SK-N-SH (cell line): Measurements from ENCODE around the gene MS4A15. TPM values are rescaled to one million over a fixed set of nuclear protein-coding genes. Genes with fewer than 3 reads are reported as not detected.

Experiments used
- CTCF ChIA-PET: fragments of 300-600, 350-600 bp; formaldehyde crosslinking; extraction: SDS; loops from one replicate; lab custom pipeline; 2021; lab: Yijun Ruan, JAX
- POLR2A ChIA-PET: fragments of 350-600 bp; sonication (Branson Sonifier 250); formaldehyde crosslinking; extraction: SDS; loops from one replicate; lab custom pipeline; 2020; ENCODE audit warnings: antibody characterized with exemption, inconsistent platforms; lab: Yijun Ruan, JAX
- DNase-seq: peaks from one replicate; pipeline ENCODE4 v3.0.0; 2012
- H2AFZ ChIP-seq: fragments of 200-600 bp; sonication (generic); 2 replicates; pipeline ENCODE4 v1.8.1; 2016; ENCODE audit warnings: antibody characterized with exemption, mild to moderate bottlenecking, low read depth
- H3F3A ChIP-seq: fragments of 200-600 bp; sonication (generic); replicated peaks from 2 replicates; pipeline ENCODE3; 2016; ENCODE audit warnings: antibody characterized with exemption, mild to moderate bottlenecking; ENCODE audit not compliant: insufficient read depth
- H3K27ac ChIP-seq, 2 experiments: fragments of 200-500 bp in 1 of 2; fragments of 200-600 bp in 1 of 2; sonication (Bioruptor generic) in 1 of 2; sonication (generic), shearing (Covaris generic) in 1 of 2; 2 replicates each; pipeline versions ENCODE4 v1.5.1 to v1.6.1; 2014 to 2016; ENCODE audit warnings: low read depth in 2 of 2, inconsistent platforms in 1 of 2, low read length in 1 of 2, mild to moderate bottlenecking in 1 of 2, mixed read lengths in 1 of 2
- H3K27me3 ChIP-seq: fragments of 200-600 bp; sonication (generic), shearing (Covaris generic); 2 replicates; pipeline ENCODE4 v1.6.1; 2016; ENCODE audit warnings: mixed run types; ENCODE audit not compliant: insufficient read depth
- H3K36me3 ChIP-seq, 2 experiments: fragments of 200-500 bp in 1 of 2; fragments of 200-600 bp in 1 of 2; sonication (Bioruptor generic) in 1 of 2; sonication (generic) in 1 of 2; replicated peaks in 1 of 2; 2 replicates each; pipeline versions ENCODE3 to v1.5.1; 2014 to 2016; ENCODE audit warnings: low read length in 1 of 2, mild to moderate bottlenecking in 1 of 2; ENCODE audit not compliant: insufficient read depth in 2 of 2, control insufficient read depth in 1 of 2
- H3K4me1 ChIP-seq, 2 experiments: fragments of 200-500 bp in 1 of 2; fragments of 200-600 bp in 1 of 2; sonication (Bioruptor generic) in 1 of 2; sonication (generic), shearing (Covaris generic) in 1 of 2; 2 replicates each; pipeline versions ENCODE4 v1.5.1 to v1.6.1; 2014 to 2016; ENCODE audit warnings: low read depth in 1 of 2, low read length in 1 of 2, mixed run types in 1 of 2; ENCODE audit not compliant: insufficient read depth in 2 of 2, control insufficient read depth in 1 of 2
- H3K4me2 ChIP-seq: fragments of 200-600 bp; sonication (generic), shearing (Covaris generic); 2 replicates; pipeline ENCODE4 v1.6.1; 2017; ENCODE audit warnings: mixed run types
- H3K4me3 ChIP-seq, 2 experiments: fragments of 200-500 bp in 1 of 2; fragments of 200-600 bp in 1 of 2; sonication (Bioruptor generic) in 1 of 2; sonication (generic), shearing (Covaris generic) in 1 of 2; 2 replicates each; pipeline versions ENCODE4 v1.5.1 to v1.8.1; 2014 to 2016; ENCODE audit warnings: low read depth in 2 of 2, inconsistent platforms in 1 of 2, low read length in 1 of 2, mild to moderate bottlenecking in 1 of 2, mixed read lengths in 1 of 2, moderate library complexity in 1 of 2
- H3K79me2 ChIP-seq: fragments of 200-600 bp; sonication (generic); 2 replicates; pipeline ENCODE4 v1.8.1; 2017; ENCODE audit warnings: mild to moderate bottlenecking; ENCODE audit not compliant: insufficient read depth
- H3K9ac ChIP-seq: fragments of 200-600 bp; sonication (generic); 2 replicates; pipeline ENCODE4 v1.6.1; 2017; ENCODE audit warnings: mixed run types
- H3K9me2 ChIP-seq: fragments of 200-600 bp; sonication (generic); 2 replicates; pipeline ENCODE4 v1.6.1; 2017; ENCODE audit warnings: mixed run types
- H3K9me3 ChIP-seq: fragments of 200-600 bp; sonication (generic); 2 replicates; pipeline ENCODE4 v1.6.1; 2017; ENCODE audit warnings: mixed run types, mild to moderate bottlenecking, moderate library complexity
- H4K20me1 ChIP-seq: fragments of 200-600 bp; sonication (generic); 2 replicates; pipeline ENCODE4 v1.6.1; 2017; ENCODE audit warnings: mild to moderate bottlenecking, mixed run types; ENCODE audit not compliant: insufficient read depth
- CTCF ChIP-seq: fragments of 200-600 bp; sonication (generic); IDR thresholded peaks from 2 replicates; pipeline ENCODE4 v1.6.1; 2017; ENCODE audit warnings: antibody characterized with exemption, mild to moderate bottlenecking, moderate library complexity
- ELF1 ChIP-seq: IDR thresholded peaks from 2 replicates; pipeline ENCODE4 v1.4.0; 2012
- EP300 ChIP-seq, 2 experiments: IDR thresholded peaks; 2 replicates each; pipeline versions ENCODE4 v1.4.0 to v1.6.1; 2012; ENCODE audit warnings: borderline replicate concordance in 1 of 2, low read depth in 1 of 2, low read length in 1 of 2
- EZH2phosphoT487 ChIP-seq: fragments of 200-600 bp; sonication (generic); IDR thresholded peaks from 2 replicates; pipeline ENCODE4 v1.6.1; 2017; ENCODE audit warnings: low read depth, mixed run types, mild to moderate bottlenecking, antibody characterized with exemption, moderate library complexity, borderline replicate concordance
- FOXJ3 ChIP-seq: sonication (generic); formaldehyde crosslinking; IDR thresholded peaks from 2 replicates; pipeline ENCODE4 v1.5.1; 2020; ENCODE audit warnings: mild to moderate bottlenecking, missing genetic modification reagents
- FOXM1 ChIP-seq: IDR thresholded peaks from 2 replicates; pipeline ENCODE4 v1.4.0; 2012; ENCODE audit warnings: low read depth, mild to moderate bottlenecking
- GATA2 ChIP-seq: sonication (generic); formaldehyde crosslinking; IDR thresholded peaks from 2 replicates; pipeline ENCODE4 v1.5.0; 2020; ENCODE audit warnings: mild to moderate bottlenecking, missing genetic modification reagents
- IRF3 ChIP-seq: fragments of 150-350 bp; IDR thresholded peaks from 2 replicates; pipeline ENCODE4 v1.6.1; 2016; ENCODE audit warnings: mild to moderate bottlenecking, low read depth, low read length
- JUND ChIP-seq: IDR thresholded peaks from 2 replicates; pipeline ENCODE4 v1.4.0; 2012
- MAX ChIP-seq: IDR thresholded peaks from 2 replicates; pipeline ENCODE4 v1.4.0; 2012; ENCODE audit warnings: low read depth
- MEF2A ChIP-seq: IDR thresholded peaks from 2 replicates; pipeline ENCODE4 v1.4.0; 2012; ENCODE audit warnings: low read depth, borderline replicate concordance
- MXI1 ChIP-seq: IDR thresholded peaks from 2 replicates; pipeline ENCODE4 v1.6.1; 2012; ENCODE audit warnings: mild to moderate bottlenecking, low read depth, low read length, improper control_type of control experiment
- NRF1 ChIP-seq: IDR thresholded peaks from 2 replicates; pipeline ENCODE4 v1.6.1; 2012; ENCODE audit warnings: low read depth, mild to moderate bottlenecking, low read length
- POLR2AphosphoS5 ChIP-seq: IDR thresholded peaks from 2 replicates; pipeline ENCODE4 v1.6.1; 2012; ENCODE audit warnings: low read depth, low read length
- RAD21 ChIP-seq: IDR thresholded peaks from 2 replicates; pipeline ENCODE4 v1.6.1; 2012; ENCODE audit warnings: mild to moderate bottlenecking, low read length
- RCOR1 ChIP-seq: fragments of 150-350 bp; IDR thresholded peaks from 2 replicates; pipeline ENCODE4 v1.6.1; 2017; ENCODE audit warnings: antibody characterized with exemption, low read length
- RFX5 ChIP-seq: IDR thresholded peaks from 2 replicates; pipeline ENCODE4 v1.6.1; 2012; ENCODE audit warnings: mild to moderate bottlenecking, improper control_type of control experiment, low read length
- SMC3 ChIP-seq: IDR thresholded peaks from 2 replicates; pipeline ENCODE4 v1.6.1; 2012; ENCODE audit warnings: low read depth, low read length, improper control_type of control experiment
- TAF1 ChIP-seq: IDR thresholded peaks from 2 replicates; pipeline ENCODE4 v1.6.1; 2012; ENCODE audit warnings: low read depth, mild to moderate bottlenecking, low read length, moderate library complexity, borderline replicate concordance
- TCF12 ChIP-seq: IDR thresholded peaks from 2 replicates; pipeline ENCODE4 v1.4.0; 2012
- USF1 ChIP-seq: IDR thresholded peaks from 2 replicates; pipeline ENCODE4 v1.4.0; 2012; ENCODE audit warnings: low read depth, borderline replicate concordance
- YY1 ChIP-seq: IDR thresholded peaks from 2 replicates; pipeline ENCODE4 v1.4.0; 2012; ENCODE audit warnings: low read depth, mild to moderate bottlenecking
- ZBTB33 ChIP-seq: IDR thresholded peaks from 2 replicates; pipeline ENCODE4 v1.4.0; 2012; ENCODE audit warnings: low read depth, borderline replicate concordance
- WGBS: methylation state at CpG from one replicate; pipeline ENCODE4 v1.1.6; 2017; ENCODE audit warnings: low lambda C conversion rate; 5-methylcytosine and 5-hydroxymethylcytosine counted together
- polyA plus RNA-seq, 3 experiments: library from polyadenylated mRNA; depleted of rRNA; stranded (reverse); fragments of >200 nt; gene quantifications; 2 replicates each; pipeline ENCODE4 v1.2.3, GENCODE V29; 2012

Gene MS4A15
- polyA plus RNA-seq, 1 of the 3 experiments (the other 2 are of a cell fraction) = not detected

- H3K4me2 ChIP-seq = no peak overlapping the region
- no peak overlapping the region for H3K9ac ChIP-seq
- no peak for DNase-seq
- no peaks in the 10 kb centered on the region for H4K20me1 ChIP-seq
- no peaks in the 10 kb centered on the region for H3F3A ChIP-seq
- H3K9me3 ChIP-seq = no peaks in the 10 kb centered on the region
- peaks cover 51% of the 10 kb centered on the region for H3K27me3 ChIP-seq
- no peaks in the 10 kb centered on the region for H3K9me2 ChIP-seq
- WGBS = 7% methylated on average over 1 of the region's 1 CpG
- H3K79me2 ChIP-seq = no peaks in the 10 kb centered on the region
- no peak for TF ChIP-seq NRF1
- TF ChIP-seq TAF1 = no peak
- TF ChIP-seq TCF12 = no peak
- no peak for TF ChIP-seq EZH2phosphoT487
- TF ChIP-seq MXI1 = no peak
- no peak for TF ChIP-seq RCOR1
- no peak for TF ChIP-seq SMC3
- TF ChIP-seq EP300 (IDR thresholded peaks at IDR 0.05; ENCODE audit: borderline replicate concordance in 1 of 2, low read depth in 1 of 2, low read length in 1 of 2) = no peak
- no peak for TF ChIP-seq ZBTB33
- TF ChIP-seq ELF1 = no peak
- no peak for TF ChIP-seq POLR2AphosphoS5
- H3K27ac ChIP-seq = no peak overlapping the region
- no peak overlapping the region for H3K4me3 ChIP-seq
- H2AFZ ChIP-seq = no peak overlapping the region
- ChIA-PET CTCF (interaction anchor here (0.5 to 4.1 kb wide), 5 partner anchors 8 to 135 kb away, joined by 3 to 67 read pairs (median 4); partner anchors contain the start of gene MS4A15), POLR2A (no interaction called here)
- H3K36me3 ChIP-seq = no peaks in the 10 kb centered on the region
- no peaks in the 10 kb centered on the region; a peak in 1 of 4 replicates for H3K4me1 ChIP-seq
Measured at GRCh38 chr11:60764879-60765278, 8.2 kb downstream of the MS4A15 start.

- TF ChIP-seq FOXJ3 (CRISPR knock-in tag) (no peak), RAD21 (no peak), NRF1 (no peak), RFX5 (no peak), RCOR1 (no peak), MAX (no peak), FOXM1 (no peak), YY1 (no peak), GATA2 (no peak), ELF1 (no peak), POLR2AphosphoS5 (no peak), MEF2A (no peak), SMC3 (no peak), USF1 (no peak), IRF3 (no peak), TAF1 (no peak), CTCF (no peak), TCF12 (no peak), JUND (no peak)
- TF ChIP-seq, all 33 proteins: peak for 0
- Histone ChIP-seq H3K9ac (no peak overlapping the region), H3K27ac (no peak overlapping the region), H3K79me2 (no peaks in the 10 kb centered on the region), H3K4me2 (no peak overlapping the region), H3F3A (no peaks in the 10 kb centered on the region), H3K4me1 (no peaks in the 10 kb centered on the region; a peak in 1 of 4 replicates), H3K36me3 (no peaks in the 10 kb centered on the region), H3K27me3 (peaks cover 46% of the 10 kb centered on the region), H3K9me2 (no peaks in the 10 kb centered on the region), H3K9me3 (no peaks in the 10 kb centered on the region), H3K4me3 (no peak overlapping the region), H4K20me1 (no peaks in the 10 kb centered on the region), H2AFZ (no peak overlapping the region)
- ChIA-PET POLR2A (no interaction called here), CTCF (interaction anchor here (0.5 to 4.1 kb wide), 5 partner anchors 9 to 134 kb away, joined by 3 to 67 read pairs (median 4); partner anchors contain the start of gene MS4A15)
- no peak for DNase-seq
- 37% methylated on average over 5 of the region's 5 CpGs for WGBS
Measured at GRCh38 chr11:60765355-60765754, 8.7 kb downstream of the MS4A15 start.
